OCI-LY7 (cell line): ENCODE data around the gene SLC29A3. TPM values are rescaled to one million over a fixed set of nuclear protein-coding genes. Genes with fewer than 3 reads are reported as not detected.

Experiments used
- BruUV-seq: library from RNA; stranded (reverse); fragments of 400-500 nt; replicated peaks from 2 replicates; lab custom pipeline; 2021; lab: Mats Ljungman, UMichigan
- CTCF ChIA-PET: fragments of 300-600 bp; sonication (Branson Sonifier 250); formaldehyde crosslinking; loops from one replicate; lab custom pipeline; 2022; ENCODE audit warnings: antibody characterized with exemption; ENCODE audit not compliant: unreplicated experiment; lab: Charles Lee
- POLR2A ChIA-PET: fragments of 300-600 bp; sonication (Branson Sonifier 250); formaldehyde crosslinking; loops from one replicate; lab custom pipeline; 2022; ENCODE audit warnings: antibody characterized with exemption; lab: Charles Lee
- DNase-seq: peaks from one replicate; pipeline ENCODE4 v3.0.0-alpha.2; 2015; ENCODE audit warnings: low spot score
- H2AFZ ChIP-seq: fragments of 200-600 bp; sonication (generic), shearing (Covaris generic); 2 replicates; pipeline ENCODE4 v1.6.1; 2014; ENCODE audit warnings: mild to moderate bottlenecking, antibody characterized with exemption, low read length, moderate library complexity
- H3K27ac ChIP-seq: fragments of 200-600 bp; sonication (generic); 2 replicates; pipeline ENCODE4 v1.5.1; 2014; ENCODE audit warnings: mixed run types, low read depth, mild to moderate bottlenecking, moderate library complexity, low read length, inconsistent platforms; ENCODE audit not compliant: poor library complexity, severe bottlenecking
- H3K36me3 ChIP-seq: fragments of 200-600 bp; sonication (generic); 2 replicates; pipeline ENCODE4 v1.6.1; 2014; ENCODE audit warnings: mild to moderate bottlenecking, antibody characterized with exemption, low read length, moderate library complexity, mixed read lengths; ENCODE audit not compliant: insufficient read depth
- H3K4me1 ChIP-seq: fragments of 200-600 bp; sonication (generic); 2 replicates; pipeline ENCODE4 v1.5.1; 2014; ENCODE audit warnings: mild to moderate bottlenecking, low read length; ENCODE audit not compliant: insufficient read depth, poor library complexity, severe bottlenecking
- H3K4me2 ChIP-seq: fragments of 200-600 bp; sonication (generic); 2 replicates; pipeline ENCODE4 v1.6.1; 2014; ENCODE audit warnings: mild to moderate bottlenecking, low read length
- H3K4me3 ChIP-seq: fragments of 200-600 bp; sonication (generic); 2 replicates; pipeline ENCODE4 v1.5.1; 2014; ENCODE audit warnings: mild to moderate bottlenecking, low read depth, low read length; ENCODE audit not compliant: poor library complexity, severe bottlenecking
- H3K79me2 ChIP-seq: fragments of 200-600 bp; sonication (generic); 2 replicates; pipeline ENCODE4 v1.6.1; 2016; ENCODE audit warnings: low read depth, mild to moderate bottlenecking, low read length, moderate library complexity, mixed read lengths; ENCODE audit not compliant: insufficient read depth
- H3K9me2 ChIP-seq: fragments of 200-600 bp; sonication (generic); 2 replicates; pipeline ENCODE4 v1.6.1; 2016; ENCODE audit warnings: mild to moderate bottlenecking, low read length, mixed read lengths; ENCODE audit not compliant: insufficient read depth
- H3K9me3 ChIP-seq: fragments of 200-600 bp; sonication (generic); 2 replicates; pipeline ENCODE4 v1.6.1; 2014; ENCODE audit warnings: mild to moderate bottlenecking, mixed run types, low read length, mixed read lengths
- H4K20me1 ChIP-seq: fragments of 200-600 bp; sonication (generic); 2 replicates; pipeline ENCODE4 v1.6.1; 2014; ENCODE audit warnings: mild to moderate bottlenecking, antibody characterized with exemption, low read length, moderate library complexity, mixed read lengths; ENCODE audit not compliant: insufficient read depth
- CTCF ChIP-seq: fragments of 200-600 bp; sonication (generic); conservative IDR thresholded peaks from 2 replicates; pipeline ENCODE4 v1.5.1; 2014; ENCODE audit warnings: mild to moderate bottlenecking, antibody characterized with exemption, low read length, moderate library complexity, mixed read lengths
- EZH2phosphoT487 ChIP-seq: fragments of 200-600 bp; sonication (generic); IDR thresholded peaks from 2 replicates; pipeline ENCODE4 v1.6.1; 2018; ENCODE audit warnings: low read depth, borderline replicate concordance, mild to moderate bottlenecking, mixed run types, antibody characterized with exemption, low read length, moderate library complexity, mixed read lengths
- intact Hi-C: fragments of 100-400 bp; cut with micrococcal nuclease; formaldehyde crosslinking; loops from one replicate; pipeline ENCODE4 v1.10.0; 2022; ENCODE audit not compliant: unreplicated experiment
- total RNA-seq, 2 experiments: library from RNA; depleted of rRNA in 1 of 2; stranded (reverse); fragments of >200 nt in 1 of 2; shearing (Covaris generic) in 1 of 2; gene quantifications; 2 replicates each; pipeline ENCODE4 v1.2.3, GENCODE V29; 2014 to 2022

SLC29A3 gene
- total RNA-seq, 2 experiments from 2014 or later, result 1.7 to 8.2 TPM

GRCh38 chr10:71380841-71381240 lies 61.8 kb downstream of the SLC29A3 start:
- no TSS peak for BruUV-seq
- peaks cover 32% of the 10 kb centered on the region for H3K4me1 ChIP-seq
- no peak overlapping the region for H2AFZ ChIP-seq
- no peaks in the 10 kb centered on the region for H3K36me3 ChIP-seq
- no peak for DNase-seq
- H3K9me3 ChIP-seq, result no peaks in the 10 kb centered on the region
- POLR2A ChIA-PET, result no interaction called here
- CTCF ChIA-PET, result no interaction called here
- H3K79me2 ChIP-seq, result no peaks in the 10 kb centered on the region
- intact Hi-C loops, result loop anchor here (5.0 to 10.0 kb wide), 2 partner anchors 226 to 424 kb away; no protein-coding TSS in a partner anchor
- H3K27ac ChIP-seq, result no peak overlapping the region
- no peak overlapping the region for H3K4me2 ChIP-seq
- TF ChIP-seq EZH2phosphoT487, result no peak
- peak; percentile 32; the same call in 1 of the 2 replicates for TF ChIP-seq CTCF
- H3K4me3 ChIP-seq, result no peak overlapping the region
- H3K9me2 ChIP-seq, result no peaks in the 10 kb centered on the region
- no peaks in the 10 kb centered on the region for H4K20me1 ChIP-seq

GRCh38 chr10:71381611-71382010 lies 62.6 kb downstream of the SLC29A3 start:
- intact Hi-C loops, result loop anchor here (5.0 to 10.0 kb wide), 2 partner anchors 226 to 423 kb away; no protein-coding TSS in a partner anchor
- Histone ChIP-seq H3K4me3 (no peak overlapping the region), H3K4me2 (no peak overlapping the region), H3K9me2 (no peaks in the 10 kb centered on the region), H3K79me2 (no peaks in the 10 kb centered on the region), H3K9me3 (no peaks in the 10 kb centered on the region), H3K27ac (no peak overlapping the region), H2AFZ (no peak overlapping the region), H3K36me3 (no peaks in the 10 kb centered on the region), H4K20me1 (no peaks in the 10 kb centered on the region), H3K4me1 (peaks cover 24% of the 10 kb centered on the region)
- TF ChIP-seq CTCF (no peak), EZH2phosphoT487 (no peak)
- ChIA-PET POLR2A (no interaction called here), CTCF (no interaction called here)
- BruUV-seq, result no TSS peak
- no peak for DNase-seq

- POLR2A ChIA-PET, result no interaction called here
- TF ChIP-seq CTCF (no peak), EZH2phosphoT487 (no peak)
- intact Hi-C loops, result loop anchor here (5.0 to 10.0 kb wide), 2 partner anchors 225 to 423 kb away; no protein-coding TSS in a partner anchor
These were observed 63.0 kb downstream of the SLC29A3 start for GRCh38 chr10:71382028-71382427.

More at GRCh38 chr10:71382028-71382427, 63.0 kb downstream of the SLC29A3 start:
- Histone ChIP-seq H3K9me2 (no peaks in the 10 kb centered on the region), H3K79me2 (no peaks in the 10 kb centered on the region), H3K4me3 (no peak overlapping the region), H4K20me1 (no peaks in the 10 kb centered on the region), H3K9me3 (no peaks in the 10 kb centered on the region), H3K36me3 (no peaks in the 10 kb centered on the region), H3K27ac (no peak overlapping the region), H2AFZ (no peak overlapping the region), H3K4me2 (no peak overlapping the region), H3K4me1 (peaks cover 20% of the 10 kb centered on the region)
- BruUV-seq, result no TSS peak
- DNase-seq, result no peak
- CTCF ChIA-PET, result no interaction called here
